IMR-90 (cell line): Measurements from ENCODE around the gene CCSER1. TPM values are rescaled to one million over a fixed set of nuclear protein-coding genes. Genes with fewer than 3 reads are reported as not detected.

Source experiments
- ATAC-seq: fragments of 200-7000 bp; cut with Tn5 transposase; 2 replicates; pipeline ENCODE4 v1.9.1; 2020; ENCODE audit warnings: low read depth, mild to moderate bottlenecking, moderate library complexity
- BruUV-seq: library from RNA; stranded (reverse); fragments of 400-500 nt; replicated peaks from 2 replicates; lab custom pipeline; 2021; lab: Mats Ljungman, UMichigan
- CTCF ChIA-PET: fragments of 300-600 bp; formaldehyde crosslinking; extraction: SDS; loops from one replicate; lab custom pipeline; 2021; ENCODE audit warnings: antibody characterized with exemption; lab: Yijun Ruan, JAX
- POLR2A ChIA-PET: fragments of 300-600 bp; sonication (Branson Sonifier 250); formaldehyde crosslinking; loops from one replicate; lab custom pipeline; 2022; ENCODE audit warnings: antibody characterized with exemption; ENCODE audit not compliant: unreplicated experiment; lab: Charles Lee
- DNase-seq: peaks from one replicate; pipeline ENCODE4 v3.0.0; 2013
- H2AFZ ChIP-seq: replicated peaks from 2 replicates; pipeline ENCODE3; 2013; ENCODE audit warnings: low read length, mild to moderate bottlenecking; ENCODE audit not compliant: poor library complexity
- H2AK5ac ChIP-seq: 2 replicates; pipeline ENCODE4 v1.6.1; 2013; ENCODE audit warnings: low read depth, low read length, inconsistent platforms
- H2AK9ac ChIP-seq: replicated peaks from 2 replicates; pipeline ENCODE3; 2013; ENCODE audit warnings: mild to moderate bottlenecking, low read depth, low read length, moderate library complexity; ENCODE audit not compliant: poor library complexity
- H2BK120ac ChIP-seq: 2 replicates; pipeline ENCODE4 v1.6.1; 2013; ENCODE audit warnings: low read depth, low read length, inconsistent platforms
- H2BK15ac ChIP-seq: 3 replicates; pipeline ENCODE4 v1.6.1; 2013; ENCODE audit warnings: low read depth, low read length, inconsistent platforms
- H2BK20ac ChIP-seq: 2 replicates; pipeline ENCODE4 v1.6.1; 2013; ENCODE audit warnings: low read depth, mild to moderate bottlenecking, inconsistent platforms, low read length, moderate library complexity
- H2BK5ac ChIP-seq: 2 replicates; pipeline ENCODE4 v1.6.1; 2013; ENCODE audit warnings: mild to moderate bottlenecking, low read depth, low read length, inconsistent platforms; ENCODE audit not compliant: poor library complexity, severe bottlenecking
- H3K14ac ChIP-seq: replicated peaks from 2 replicates; pipeline ENCODE4 v1.6.1; 2013; ENCODE audit warnings: low read depth, low read length, inconsistent platforms
- H3K18ac ChIP-seq: 2 replicates; pipeline ENCODE4 v1.6.1; 2013; ENCODE audit warnings: low read depth, low read length, control low read depth
- H3K23ac ChIP-seq: 2 replicates; pipeline ENCODE4 v1.6.1; 2013; ENCODE audit warnings: low read depth, low read length, inconsistent platforms
- H3K27ac ChIP-seq: 2 replicates; pipeline ENCODE4 v1.5.1; 2013; ENCODE audit warnings: mild to moderate bottlenecking, control low read depth, low read length; ENCODE audit not compliant: insufficient read depth
- H3K27me3 ChIP-seq: 2 replicates; pipeline ENCODE4 v1.6.1; 2013; ENCODE audit warnings: low read length; ENCODE audit not compliant: control insufficient read depth, insufficient read depth
- H3K36me3 ChIP-seq: 2 replicates; pipeline ENCODE4 v1.6.1; 2013; ENCODE audit warnings: low read length, mixed read lengths; ENCODE audit not compliant: control insufficient read depth, insufficient read depth
- H3K4ac ChIP-seq: 2 replicates; pipeline ENCODE4 v1.6.1; 2013; ENCODE audit warnings: low read depth, low read length, inconsistent platforms
- H3K4me1 ChIP-seq: 2 replicates; pipeline ENCODE4 v1.6.1; 2013; ENCODE audit warnings: low read length, mixed read lengths; ENCODE audit not compliant: control insufficient read depth, insufficient read depth
- H3K4me2 ChIP-seq: 2 replicates; pipeline ENCODE4 v1.6.1; 2013; ENCODE audit warnings: low read depth, mild to moderate bottlenecking, control low read depth, low read length, moderate library complexity
- H3K4me3 ChIP-seq: 2 replicates; pipeline ENCODE4 v1.5.1; 2013; ENCODE audit warnings: low read depth, mild to moderate bottlenecking, control low read depth, low read length, moderate library complexity; ENCODE audit not compliant: insufficient read depth
- H3K56ac ChIP-seq: 2 replicates; pipeline ENCODE4 v1.6.1; 2013; ENCODE audit warnings: low read length, inconsistent platforms; ENCODE audit not compliant: insufficient read depth; ENCODE audit errors: extremely low read depth
- H3K79me1 ChIP-seq, 2 experiments: 2 replicates each; pipeline ENCODE4 v1.6.1; 2013; ENCODE audit warnings: low read length in 2 of 2, inconsistent platforms in 1 of 2, low read depth in 1 of 2
- H3K9ac ChIP-seq: 2 replicates; pipeline ENCODE4 v1.6.1; 2013; ENCODE audit warnings: low read depth, low read length, control low read depth
- H3K9me1 ChIP-seq: 2 replicates; pipeline ENCODE4 v1.6.1; 2013; ENCODE audit warnings: low read length, inconsistent platforms; ENCODE audit not compliant: insufficient read depth
- H3K9me3 ChIP-seq: 2 replicates; pipeline ENCODE4 v1.6.1; 2013; ENCODE audit warnings: low read length; ENCODE audit not compliant: control insufficient read depth, insufficient read depth
- H4K20me1 ChIP-seq: 2 replicates; pipeline ENCODE4 v1.6.1; 2013; ENCODE audit warnings: low read length, inconsistent platforms; ENCODE audit not compliant: insufficient read depth
- H4K5ac ChIP-seq: 2 replicates; pipeline ENCODE4 v1.6.1; 2013; ENCODE audit warnings: mild to moderate bottlenecking, low read depth, low read length, control low read depth
- H4K8ac ChIP-seq, 2 experiments: 2 replicates each; pipeline ENCODE4 v1.6.1; 2013; ENCODE audit warnings: low read depth in 2 of 2, low read length in 2 of 2, control low read depth in 1 of 2, inconsistent platforms in 1 of 2
- H4K91ac ChIP-seq: 2 replicates; pipeline ENCODE4 v1.6.1; 2013; ENCODE audit warnings: low read depth, low read length, inconsistent platforms; ENCODE audit not compliant: insufficient read depth
- CEBPB ChIP-seq: IDR thresholded peaks from 2 replicates; pipeline ENCODE4 v1.6.1; 2012; ENCODE audit warnings: low read depth, low read length, improper control_type of control experiment
- MAFK ChIP-seq: IDR thresholded peaks from 2 replicates; pipeline ENCODE4 v1.6.1; 2012; ENCODE audit warnings: low read depth, low read length, improper control_type of control experiment
- MAZ ChIP-seq: IDR thresholded peaks from 2 replicates; pipeline ENCODE4 v1.6.1; 2012; ENCODE audit warnings: low read depth, mild to moderate bottlenecking, low read length, improper control_type of control experiment, moderate library complexity, borderline replicate concordance
- WGBS, 2 experiments: methylation state at CpG; one replicate each; pipeline versions ENCODE4 v1.1.5 to v1.1.7; 2013; ENCODE audit warnings: missing lambda C conversion rate in 2 of 2; ENCODE audit not compliant: insufficient read length in 1 of 2; ENCODE audit errors: extremely low coverage in 2 of 2; 5-methylcytosine and 5-hydroxymethylcytosine counted together
- dilution Hi-C: fragments of 300-500 bp; cut with HindIII; formaldehyde crosslinking; loops from one replicate; pipeline ENCODE4 v1.14.3; 2018; ENCODE audit warnings: low sequenced_read_pairs; ENCODE audit not compliant: unreplicated experiment
- in situ Hi-C: fragments of 300-500 bp; cut with MboI; formaldehyde crosslinking; loops from 3 replicates; pipeline ENCODE4 v1.14.3; 2019; ENCODE audit warnings: low sequenced_read_pairs, inconsistent platforms, mixed read lengths
- intact Hi-C: fragments of 100-400 bp; cut with micrococcal nuclease; formaldehyde crosslinking; loops from 2 replicates; pipeline ENCODE4 v1.10.0; 2022
- polyA plus RNA-seq, 3 experiments: library from polyadenylated mRNA; depleted of rRNA; stranded (reverse); fragments of >200 nt; gene quantifications; 2 replicates each; pipeline ENCODE4 v1.2.3, GENCODE V29; 2012; ENCODE audit warnings: low replicate concordance in 1 of 3
- total RNA-seq: library from RNA; depleted of rRNA; stranded (reverse); fragments of >200 nt; gene quantifications from 2 replicates; pipeline ENCODE4 v1.2.3, GENCODE V29; 2012
- TF ChIP-seq, protein P1 (sequence below): conservative IDR thresholded peaks from 2 replicates; pipeline ENCODE4 v1.5.1; 2012; ENCODE audit warnings: mild to moderate bottlenecking, low read depth, low read length, improper control_type of control experiment

The CCSER1 gene
- total and polyA plus RNA-seq, 2 of the 4 experiments (the other 2 are of a cell fraction), result not detected

DNA sequence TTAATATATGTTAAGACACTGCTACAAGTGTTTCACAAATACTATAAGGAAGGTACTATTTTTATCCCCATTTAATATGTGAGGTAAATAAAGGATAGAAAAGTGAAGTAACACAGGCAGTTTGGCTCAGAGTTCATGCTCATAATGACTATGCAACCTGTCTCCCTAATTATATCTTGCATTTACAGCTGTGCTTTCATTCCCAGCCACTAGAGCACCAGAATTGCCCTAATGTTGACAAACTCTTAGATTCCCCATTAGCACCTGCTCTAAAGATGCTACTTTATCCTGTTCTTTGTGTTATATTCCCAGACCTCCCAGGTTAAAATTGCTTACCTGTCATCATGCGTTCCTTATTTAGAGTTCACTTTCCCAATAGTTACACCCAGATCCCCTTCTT is 833.6 kb downstream of the CCSER1 start:
- no peak overlapping the region for H2BK20ac ChIP-seq
- H3K27ac ChIP-seq, result no peak overlapping the region
- H2AK9ac ChIP-seq, result no peak overlapping the region
- in situ Hi-C loops, result no loop called here
- H3K18ac ChIP-seq, result no peak overlapping the region
- no peaks in the 10 kb centered on the region for H3K4me1 ChIP-seq
- no peak overlapping the region for H3K56ac ChIP-seq
- H4K5ac ChIP-seq, result no peak overlapping the region
- dilution Hi-C loops, result no loop called here
- no peak overlapping the region for H3K9ac ChIP-seq
- no peaks in the 10 kb centered on the region for H3K79me1 ChIP-seq
- 100% methylated on average over 1 of the region's 1 CpG; no CpG with 5 or more reads in 1 of the 2 experiments for WGBS, 2 experiments
- H2BK120ac ChIP-seq, result no peak overlapping the region
- no peaks in the 10 kb centered on the region for H4K20me1 ChIP-seq
- no peaks in the 10 kb centered on the region for H3K9me1 ChIP-seq
- BruUV-seq, result no TSS peak
- intact Hi-C loops, result no loop called here
- H2AFZ ChIP-seq, result no peak overlapping the region
- no peak overlapping the region for H3K4me2 ChIP-seq
- CTCF ChIA-PET, result no interaction called here
- no peak overlapping the region for H3K14ac ChIP-seq
- no peak overlapping the region for H3K23ac ChIP-seq
- H2AK5ac ChIP-seq, result no peak overlapping the region
- H3K36me3 ChIP-seq, result no peaks in the 10 kb centered on the region
- no peak overlapping the region for H3K4me3 ChIP-seq
- H4K91ac ChIP-seq, result no peak overlapping the region
- H2BK15ac ChIP-seq, result no peak overlapping the region
- no peak overlapping the region for H4K8ac ChIP-seq
- H3K9me3 ChIP-seq, result no peaks in the 10 kb centered on the region
- DNase-seq (no peak), ATAC-seq (no peak)
- POLR2A ChIA-PET, result no interaction called here
- H3K27me3 ChIP-seq, result no peaks in the 10 kb centered on the region
- no peak overlapping the region for H2BK5ac ChIP-seq
- no peak overlapping the region for H3K4ac ChIP-seq
- TF ChIP-seq, protein P1, sequence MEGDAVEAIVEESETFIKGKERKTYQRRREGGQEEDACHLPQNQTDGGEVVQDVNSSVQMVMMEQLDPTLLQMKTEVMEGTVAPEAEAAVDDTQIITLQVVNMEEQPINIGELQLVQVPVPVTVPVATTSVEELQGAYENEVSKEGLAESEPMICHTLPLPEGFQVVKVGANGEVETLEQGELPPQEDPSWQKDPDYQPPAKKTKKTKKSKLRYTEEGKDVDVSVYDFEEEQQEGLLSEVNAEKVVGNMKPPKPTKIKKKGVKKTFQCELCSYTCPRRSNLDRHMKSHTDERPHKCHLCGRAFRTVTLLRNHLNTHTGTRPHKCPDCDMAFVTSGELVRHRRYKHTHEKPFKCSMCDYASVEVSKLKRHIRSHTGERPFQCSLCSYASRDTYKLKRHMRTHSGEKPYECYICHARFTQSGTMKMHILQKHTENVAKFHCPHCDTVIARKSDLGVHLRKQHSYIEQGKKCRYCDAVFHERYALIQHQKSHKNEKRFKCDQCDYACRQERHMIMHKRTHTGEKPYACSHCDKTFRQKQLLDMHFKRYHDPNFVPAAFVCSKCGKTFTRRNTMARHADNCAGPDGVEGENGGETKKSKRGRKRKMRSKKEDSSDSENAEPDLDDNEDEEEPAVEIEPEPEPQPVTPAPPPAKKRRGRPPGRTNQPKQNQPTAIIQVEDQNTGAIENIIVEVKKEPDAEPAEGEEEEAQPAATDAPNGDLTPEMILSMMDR, result no peak
- TF ChIP-seq MAFK (no peak), CEBPB (no peak), MAZ (no peak)
